ENCODE results near the gene GPX6. TPM values are rescaled to one million over a fixed set of nuclear protein-coding genes. Genes with fewer than 3 reads are reported as not detected.
"Not testable (repeated sequence)": the region's sequence is repeated elsewhere in the genome, so short reads cannot be mapped to it uniquely, and the experiment has no call there.

The GPX6 gene
- total RNA-seq, 4 donors from 2014 or later: not detected

- Histone ChIP-seq H3K4me1 (no peaks in the 10 kb centered on the region), H3K27me3 (peaks cover 0 to 84% (median 0%) of the 10 kb centered on the region in 4 donors), H3K36me3 (no peaks in the 10 kb centered on the region), H3K4me3 (no peak overlapping the region), H3K9me3 (no peaks in the 10 kb centered on the region), H3K27ac (no peak overlapping the region)
- no peak for DNase-seq
- intact Hi-C loops (cut with DNase I): no loop called here
- no peak for TF ChIP-seq CTCF (IDR thresholded peaks at IDR 0.05)
- no peak for TF ChIP-seq POLR2A (IDR thresholded peaks at IDR 0.05)
- 58 to 64% methylated on average over 9 of the region's 9 CpGs for WGBS, 2 donors
These were observed 35.2 kb downstream of the GPX6 start for GRCh38 chr6:28480253-28480932.

GRCh38 chr6:28478518-28478917, 37.1 kb downstream of the GPX6 start:
- WGBS, 2 donors: 51 to 58% methylated on average over 12 of the region's 12 CpGs
- peaks cover 0 to 91% (median 0%) of the 10 kb centered on the region in 4 donors for H3K27me3 ChIP-seq

GRCh38 chr6:28474441-28475219, 41.0 kb downstream of the GPX6 start:
- DNase-seq: no peak
- Histone ChIP-seq H3K9me3 (no peaks in the 10 kb centered on the region), H3K4me1 (no peaks in the 10 kb centered on the region), H3K36me3 (no peaks in the 10 kb centered on the region), H3K27me3 (peaks cover 0 to 69% (median 0%) of the 10 kb centered on the region in 4 donors), H3K4me3 (no peak overlapping the region), H3K27ac (no peak overlapping the region)
- intact Hi-C loops (cut with DNase I): no loop called here
- no peak for TF ChIP-seq CTCF (IDR thresholded peaks at IDR 0.05)
- TF ChIP-seq POLR2A (IDR thresholded peaks at IDR 0.05): no peak
- 10 to 12% methylated on average over 18 of the region's 18 CpGs for whole genome bisulfite sequencing, 2 donors

More at GRCh38 chr6:28478518-28478917, 37.1 kb downstream of the GPX6 start:
- TF ChIP-seq POLR2A (IDR thresholded peaks at IDR 0.05): no peak
- TF ChIP-seq CTCF (IDR thresholded peaks at IDR 0.05): no peak
- Histone ChIP-seq H3K4me1 (no peaks in the 10 kb centered on the region), H3K4me3 (no peak overlapping the region), H3K36me3 (no peaks in the 10 kb centered on the region), H3K9me3 (no peaks in the 10 kb centered on the region), H3K27ac (no peak overlapping the region)
- no peak for DNase-seq
- intact Hi-C loops (cut with DNase I): no loop called here

- H3K27ac ChIP-seq; H3K4me3 ChIP-seq; H3K36me3 ChIP-seq; H3K4me1 ChIP-seq; intact Hi-C loops (cut with DNase I); H3K9me3 ChIP-seq; DNase-seq: not testable (repeated sequence)
- peaks cover 0 to 41% (median 0%) of the 10 kb centered on the region in 4 donors for H3K27me3 ChIP-seq
- WGBS, 2 donors: 93% methylated on average over 6 to 9 of the region's 45 CpGs
These were observed 46.3 kb downstream of the GPX6 start for GRCh38 chr6:28469153-28469745.

- no peaks in the 10 kb centered on the region for H3K4me1 ChIP-seq
- TF ChIP-seq POLR2A (IDR thresholded peaks at IDR 0.05) (no peak), CTCF (IDR thresholded peaks at IDR 0.05) (no peak)
- intact Hi-C loops (cut with DNase I): no loop called here
- no peak overlapping the region for H3K27ac ChIP-seq
- H3K4me3 ChIP-seq: no peak overlapping the region
- no peaks in the 10 kb centered on the region for H3K36me3 ChIP-seq
- 65 to 80% methylated on average over 7 of the region's 7 CpGs for WGBS, 2 donors
- peaks cover 0 to 37% (median 0%) of the 10 kb centered on the region in 4 donors for H3K27me3 ChIP-seq
- no peaks in the 10 kb centered on the region for H3K9me3 ChIP-seq
- no peak for DNase-seq
These were observed 47.5 kb downstream of the GPX6 start for GRCh38 chr6:28468056-28468455.

Measured in esophagus squamous epithelium (tissue), 5 donors.